NCI-H2227 (cell line): ENCODE measurements around the gene PGRMC1.
A peak's percentile ranks its signal among the peaks of the same experiment; 100 is the strongest.
"Not testable (repeated sequence)": the region's sequence is repeated elsewhere in the genome, so short reads cannot be mapped to it uniquely, and the experiment has no call there.

Experiments
- DNase-seq: peaks from one replicate; lab custom pipeline; 2025; ENCODE audit not compliant: unreplicated experiment; lab: John Stamatoyannopoulos, UW

The PGRMC1 gene

GRCh38 chrX:119235872-119236622, at the start of gene PGRMC1:
TSS of gene PGRMC1 (plus strand) at chrX:119236285. CDS start at chrX:119236364, 79 bp downstream.
- DNase-seq = peak; percentile 94

GRCh38 chrX:119186763-119187162, 49.3 kb upstream of the PGRMC1 start:
- peak; percentile 34 for DNase-seq

GRCh38 chrX:119187298-119187697, 48.8 kb upstream of the PGRMC1 start:
- no peak for DNase-seq

- DNase-seq = no peak
Measured at GRCh38 chrX:119189115-119189514, 47.0 kb upstream of the PGRMC1 start.

- no peak for DNase-seq
Measured at GRCh38 chrX:119189595-119189994, 46.5 kb upstream of the PGRMC1 start.

GRCh38 chrX:119190091-119190681, 45.9 kb upstream of the PGRMC1 start:
- DNase-seq = no peak

- DNase-seq = peak; percentile 16
Measured at GRCh38 chrX:119190831-119191230, 45.3 kb upstream of the PGRMC1 start.

GRCh38 chrX:119194621-119195020, 41.5 kb upstream of the PGRMC1 start:
- peak; percentile 40 for DNase-seq

- DNase-seq = no peak
Measured at GRCh38 chrX:119201570-119201969, 34.5 kb upstream of the PGRMC1 start.

GRCh38 chrX:119206203-119206602, 29.9 kb upstream of the PGRMC1 start:
- no peak for DNase-seq

- DNase-seq = not testable (repeated sequence)
Measured at GRCh38 chrX:119207483-119207882, 28.6 kb upstream of the PGRMC1 start.

- no peak for DNase-seq
Measured at GRCh38 chrX:119208401-119209057, 27.6 kb upstream of the PGRMC1 start.

- DNase-seq = not testable (repeated sequence)
Measured at GRCh38 chrX:119210931-119211648, 25.0 kb upstream of the PGRMC1 start.

GRCh38 chrX:119211649-119212014, 24.5 kb upstream of the PGRMC1 start:
- DNase-seq = no peak

- peak; percentile 22 for DNase-seq
Measured at GRCh38 chrX:119218198-119218597, 17.9 kb upstream of the PGRMC1 start.

GRCh38 chrX:119222932-119223331, 13.2 kb upstream of the PGRMC1 start:
- no peak for DNase-seq

- DNase-seq = no peak
Measured at GRCh38 chrX:119223783-119224182, 12.3 kb upstream of the PGRMC1 start.

GRCh38 chrX:119226446-119226845, 9.6 kb upstream of the PGRMC1 start:
- peak; percentile 35 for DNase-seq

GRCh38 chrX:119228512-119229252, 7.4 kb upstream of the PGRMC1 start:
- no peak for DNase-seq

- no peak for DNase-seq
Measured at GRCh38 chrX:119229253-119229615, 6.9 kb upstream of the PGRMC1 start.

GRCh38 chrX:119230850-119231249, 5.2 kb upstream of the PGRMC1 start:
- no peak for DNase-seq
